ENCODE measurements around the gene CUL1.

The CUL1 gene

DNA sequence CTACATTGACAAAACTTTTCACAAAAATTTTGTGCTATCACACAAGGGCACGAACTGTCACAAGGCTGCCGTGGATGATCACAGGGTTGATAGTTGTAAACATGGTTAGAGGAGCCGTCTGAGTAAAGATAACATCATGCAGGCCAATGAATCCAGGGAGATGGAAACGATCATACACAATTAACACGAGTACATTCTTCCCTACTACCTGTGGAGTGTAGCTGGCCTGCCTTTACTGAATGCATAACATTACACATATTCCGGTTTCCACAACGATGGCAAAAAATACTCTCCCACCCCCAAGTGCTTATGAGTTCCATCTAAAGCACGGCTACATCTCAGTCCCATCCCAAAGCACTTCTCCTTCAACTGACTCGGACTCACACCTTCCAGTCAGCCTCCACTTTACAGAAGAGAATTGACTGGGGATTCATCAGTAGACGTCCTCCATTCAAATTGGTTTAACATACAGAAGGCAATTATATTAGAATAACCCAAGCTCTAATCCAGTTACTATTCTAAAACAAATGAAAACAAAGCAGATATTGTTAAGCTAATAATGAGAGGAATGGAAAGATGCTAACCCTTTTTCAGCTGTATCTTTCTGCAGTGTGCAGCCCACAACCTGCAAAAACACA is 116.3 kb downstream of the CUL1 start:
- Histone ChIP-seq H3K27me3 (ENCODE audit: insufficient read depth, low read length) (no peaks in the 10 kb centered on the region), H3F3A (ENCODE audit: insufficient read depth, low read length) (no peaks in the 10 kb centered on the region), H3K36me3 (ENCODE audit: insufficient read depth, low read length) (peaks cover 99% of the 10 kb centered on the region), H3K4me2 (ENCODE audit: low read length) (no peak overlapping the region), H3K9me2 (ENCODE audit: low read depth, low read length) (no peaks in the 10 kb centered on the region), H3K9ac (ENCODE audit: low read length) (no peak overlapping the region), H3K27ac (ENCODE audit: low read depth, low read length, poor library complexity, severe bottlenecking) (no peak overlapping the region), H3K9me3 (ENCODE audit: low read length) (no peaks in the 10 kb centered on the region), H3K4me3 (ENCODE audit: low read depth, low read length, poor library complexity, severe bottlenecking) (no peak overlapping the region), H4K20me1 (ENCODE audit: insufficient read depth, low read length) (no peaks in the 10 kb centered on the region), H2AFZ (ENCODE audit: low read length) (no peak overlapping the region), H3K79me2 (ENCODE audit: insufficient read depth, low read length) (no peaks in the 10 kb centered on the region), H3K4me1 (ENCODE audit: insufficient read depth, low read length, severe bottlenecking) (no peaks in the 10 kb centered on the region)
- no peak for TF ChIP-seq CTCF (IDR thresholded peaks at IDR 0.05; ENCODE audit: low read length)
- TF ChIP-seq EZH2 (IDR thresholded peaks at IDR 0.05; ENCODE audit: borderline replicate concordance, low read length): no peak

DNA sequence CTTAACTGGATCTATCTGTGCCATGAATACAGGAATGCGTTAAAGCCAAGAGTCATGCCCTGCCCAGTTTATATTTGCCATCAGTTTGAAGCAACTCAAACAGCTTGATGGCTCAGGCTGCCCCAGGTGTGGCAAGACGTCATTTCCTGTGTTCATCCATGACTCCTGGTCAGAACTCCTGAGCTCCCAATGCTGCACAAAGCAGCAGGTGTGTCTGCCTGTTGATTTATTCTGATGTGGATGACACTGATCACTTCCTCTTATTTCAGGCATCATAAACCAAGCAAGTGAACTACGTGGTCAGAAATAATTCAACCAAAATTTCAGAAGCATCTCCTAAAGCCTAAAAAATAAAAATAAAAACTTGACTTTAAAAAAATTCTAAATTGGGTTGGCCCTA is 116.9 kb downstream of the CUL1 start:
- Histone ChIP-seq H3F3A (ENCODE audit: insufficient read depth, low read length) (no peaks in the 10 kb centered on the region), H3K36me3 (ENCODE audit: insufficient read depth, low read length) (peaks cover 98% of the 10 kb centered on the region), H3K9ac (ENCODE audit: low read length) (no peak overlapping the region), H3K9me2 (ENCODE audit: low read depth, low read length) (no peaks in the 10 kb centered on the region), H2AFZ (ENCODE audit: low read length) (no peak overlapping the region), H3K27ac (ENCODE audit: low read depth, low read length, poor library complexity, severe bottlenecking) (no peak overlapping the region), H4K20me1 (ENCODE audit: insufficient read depth, low read length) (no peaks in the 10 kb centered on the region), H3K4me1 (ENCODE audit: insufficient read depth, low read length, severe bottlenecking) (no peaks in the 10 kb centered on the region), H3K27me3 (ENCODE audit: insufficient read depth, low read length) (no peaks in the 10 kb centered on the region), H3K4me2 (ENCODE audit: low read length) (no peak overlapping the region), H3K4me3 (ENCODE audit: low read depth, low read length, poor library complexity, severe bottlenecking) (no peak overlapping the region), H3K9me3 (ENCODE audit: low read length) (no peaks in the 10 kb centered on the region), H3K79me2 (ENCODE audit: insufficient read depth, low read length) (no peaks in the 10 kb centered on the region)
- TF ChIP-seq CTCF (IDR thresholded peaks at IDR 0.05; ENCODE audit: low read length) (no peak), EZH2 (IDR thresholded peaks at IDR 0.05; ENCODE audit: borderline replicate concordance, low read length) (no peak)

GRCh38 chr7:148819697-148820360 is 121.1 kb downstream of the CUL1 start:
- Histone ChIP-seq H3K4me2 (ENCODE audit: low read length) (no peak overlapping the region), H3F3A (ENCODE audit: insufficient read depth, low read length) (no peaks in the 10 kb centered on the region), H3K79me2 (ENCODE audit: insufficient read depth, low read length) (no peaks in the 10 kb centered on the region), H2AFZ (ENCODE audit: low read length) (no peak overlapping the region), H3K9me3 (ENCODE audit: low read length) (no peaks in the 10 kb centered on the region), H3K9ac (ENCODE audit: low read length) (no peak overlapping the region), H3K4me1 (ENCODE audit: insufficient read depth, low read length, severe bottlenecking) (no peaks in the 10 kb centered on the region), H4K20me1 (ENCODE audit: insufficient read depth, low read length) (no peaks in the 10 kb centered on the region), H3K4me3 (ENCODE audit: low read depth, low read length, poor library complexity, severe bottlenecking) (no peak overlapping the region), H3K27ac (ENCODE audit: low read depth, low read length, poor library complexity, severe bottlenecking) (no peak overlapping the region), H3K36me3 (ENCODE audit: insufficient read depth, low read length) (peaks cover 86% of the 10 kb centered on the region), H3K27me3 (ENCODE audit: insufficient read depth, low read length) (no peaks in the 10 kb centered on the region), H3K9me2 (ENCODE audit: low read depth, low read length) (no peaks in the 10 kb centered on the region)
- TF ChIP-seq CTCF (IDR thresholded peaks at IDR 0.05; ENCODE audit: low read length) (no peak), EZH2 (IDR thresholded peaks at IDR 0.05; ENCODE audit: borderline replicate concordance, low read length) (no peak)

All from OCI-LY1 (cell line).